ENCODE results near the gene MYO3A. TPM values are rescaled to one million over a fixed set of nuclear protein-coding genes. Genes with fewer than 3 reads are reported as not detected.
"Not testable (repeated sequence)": the region's sequence is repeated elsewhere in the genome, so short reads cannot be mapped to it uniquely, and the experiment has no call there.

Gene MYO3A
- total and polyA plus RNA-seq, 8 donors: 0.45 to 29.8 (median 0.99) TPM; not detected in 2

GRCh38 chr10:26057466-26057865 lies 123.4 kb downstream of the MYO3A start:
- no peak overlapping the region for H3K4me3 ChIP-seq
- H3K9me3 ChIP-seq: peaks cover 0 to 8% (median 6%) of the 10 kb centered on the region in 4 donors
- H3K27ac ChIP-seq: no peak overlapping the region
- no peaks in the 10 kb centered on the region for H3K36me3 ChIP-seq
- DNase-seq: no peak
- intact Hi-C loops (cut with DNase I; ENCODE audit: low total_unique reads): no loop called here
- no peaks in the 10 kb centered on the region for H3K4me1 ChIP-seq
- no peak for TF ChIP-seq POLR2AphosphoS5 (IDR thresholded peaks at IDR 0.05)
- no peak for TF ChIP-seq EP300 (IDR thresholded peaks at IDR 0.05)
- TF ChIP-seq CTCF (IDR thresholded peaks at IDR 0.05): no peak
- no peak for TF ChIP-seq POLR2A (IDR thresholded peaks at IDR 0.05)
- 76 to 96% (median 91%) methylated on average over 1 of the region's 1 CpG for WGBS, 5 donors
- H3K27me3 ChIP-seq: no peaks in the 10 kb centered on the region

GRCh38 chr10:26064106-26064505 lies 130.1 kb downstream of the MYO3A start:
- Histone ChIP-seq H3K36me3 (no peaks in the 10 kb centered on the region), H3K27me3 (no peaks in the 10 kb centered on the region), H3K9me3 (no peaks in the 10 kb centered on the region), H3K4me3 (no peak overlapping the region), H3K4me1 (no peaks in the 10 kb centered on the region), H3K27ac (no peak overlapping the region)
- TF ChIP-seq EP300 (IDR thresholded peaks at IDR 0.05): no peak
- TF ChIP-seq CTCF (IDR thresholded peaks at IDR 0.05): no peak
- no peak for TF ChIP-seq POLR2AphosphoS5 (IDR thresholded peaks at IDR 0.05)
- TF ChIP-seq POLR2A (IDR thresholded peaks at IDR 0.05): no peak
- no peak for DNase-seq
- intact Hi-C loops (cut with DNase I; ENCODE audit: low total_unique reads): no loop called here

- no peak for TF ChIP-seq EP300 (IDR thresholded peaks at IDR 0.05)
- no peak for TF ChIP-seq POLR2AphosphoS5 (IDR thresholded peaks at IDR 0.05)
- no peak for TF ChIP-seq CTCF (IDR thresholded peaks at IDR 0.05)
- TF ChIP-seq POLR2A (IDR thresholded peaks at IDR 0.05): no peak
- 53 to 67% (median 55%) methylated on average over 1 of the region's 1 CpG for WGBS, 5 donors
Measured at GRCh38 chr10:26067680-26068079, 133.7 kb downstream of the MYO3A start.

GRCh38 chr10:26080971-26081370 lies 146.9 kb downstream of the MYO3A start:
- H3K27ac ChIP-seq; intact Hi-C loops (cut with DNase I; ENCODE audit: low total_unique reads); H3K27me3 ChIP-seq; H3K4me1 ChIP-seq; H3K36me3 ChIP-seq; H3K9me3 ChIP-seq; H3K4me3 ChIP-seq: not testable (repeated sequence)
- 60 to 76% (median 62%) methylated on average over 5 to 7 of the region's 7 CpGs for WGBS, 5 donors
- DNase-seq: peak in 1 of 2 donors; percentile 16

More at GRCh38 chr10:26067680-26068079, 133.7 kb downstream of the MYO3A start:
- Histone ChIP-seq H3K27ac (no peak overlapping the region), H3K4me3 (no peak overlapping the region), H3K27me3 (no peaks in the 10 kb centered on the region), H3K36me3 (no peaks in the 10 kb centered on the region), H3K9me3 (peaks cover 0 to 4% (median 0%) of the 10 kb centered on the region in 4 donors), H3K4me1 (no peaks in the 10 kb centered on the region)
- intact Hi-C loops (cut with DNase I; ENCODE audit: low total_unique reads): no loop called here
- DNase-seq: no peak

GRCh38 chr10:26081459-26081858 lies 147.4 kb downstream of the MYO3A start:
- Histone ChIP-seq H3K9me3 (no peaks in the 10 kb centered on the region), H3K27ac (no peak overlapping the region), H3K36me3 (no peaks in the 10 kb centered on the region), H3K4me1 (no peaks in the 10 kb centered on the region), H3K27me3 (no peaks in the 10 kb centered on the region), H3K4me3 (no peak overlapping the region)
- WGBS, 5 donors: 76 to 90% (median 82%) methylated on average over 4 of the region's 4 CpGs
- DNase-seq: no peak
- intact Hi-C loops (cut with DNase I; ENCODE audit: low total_unique reads): no loop called here
- TF ChIP-seq POLR2AphosphoS5 (IDR thresholded peaks at IDR 0.05) (no peak), POLR2A (IDR thresholded peaks at IDR 0.05) (no peak), EP300 (IDR thresholded peaks at IDR 0.05) (no peak), CTCF (IDR thresholded peaks at IDR 0.05) (no peak)
